Nephron (organoid): ENCODE measurements around the gene BCL7A.
"Not testable (repeated sequence)": the region's sequence is repeated elsewhere in the genome, so short reads cannot be mapped to it uniquely, and the experiment has no call there.

ENCODE experiments used
- H3K27ac Mint-ChIP-seq, 3 experiments: 2 replicates each; pipeline ENCODE4 v1.8.0; 2020; ENCODE audit warnings: mixed read lengths in 3 of 3, mild to moderate bottlenecking in 2 of 3, moderate library complexity in 1 of 3
- H3K27me3 Mint-ChIP-seq: 2 replicates; pipeline ENCODE4 v1.8.0; 2021; ENCODE audit warnings: low read depth, mild to moderate bottlenecking, moderate library complexity, mixed read lengths
- H3K36me3 Mint-ChIP-seq: 2 replicates; pipeline ENCODE4 v1.8.0; 2020; ENCODE audit warnings: low read depth, mixed read lengths
- H3K4me1 Mint-ChIP-seq: 2 replicates; pipeline ENCODE4 v1.8.0; 2020; ENCODE audit warnings: mixed read lengths
- H3K4me3 Mint-ChIP-seq, 3 experiments: 2 replicates each; pipeline ENCODE4 v1.8.0; 2020; ENCODE audit warnings: mild to moderate bottlenecking in 3 of 3, mixed read lengths in 3 of 3, moderate library complexity in 2 of 3
- H3K9me3 Mint-ChIP-seq: 2 replicates; pipeline ENCODE4 v1.8.0; 2020; ENCODE audit warnings: mixed read lengths
- CTCF ChIP-seq, 3 experiments: fragments of 200-600 bp; sonication (generic); IDR thresholded peaks; one replicate each; pipeline ENCODE4 v1.5.0; 2021; ENCODE audit warnings: antibody characterized with exemption in 3 of 3; ENCODE audit not compliant: unreplicated experiment in 3 of 3

The BCL7A gene

GRCh38 chr12:122050706-122051105 is 29.0 kb downstream of the BCL7A start:
- no peak for TF ChIP-seq CTCF (IDR thresholded peaks at IDR 0.05; ENCODE audit: unreplicated experiment in 3 of 3)
- no peak overlapping the region for H3K4me3 Mint-ChIP-seq

GRCh38 chr12:122051231-122051876 is 29.7 kb downstream of the BCL7A start:
- TF ChIP-seq CTCF (IDR thresholded peaks at IDR 0.05; ENCODE audit: unreplicated experiment in 3 of 3), result no peak
- Mint-ChIP-seq H3K27ac (peak overlapping the region in 1 of 3 experiments; percentile 59), H3K27me3 (no peaks in the 10 kb centered on the region), H3K9me3 (no peaks in the 10 kb centered on the region), H3K4me3 (no peak overlapping the region), H3K4me1 (peaks cover 5% of the 10 kb centered on the region), H3K36me3 (peaks cover 20% of the 10 kb centered on the region)

More at GRCh38 chr12:122050706-122051105, 29.0 kb downstream of the BCL7A start:
- Mint-ChIP-seq H3K4me1 (peaks cover 5% of the 10 kb centered on the region), H3K36me3 (peaks cover 21% of the 10 kb centered on the region), H3K9me3 (no peaks in the 10 kb centered on the region), H3K27ac (no peak overlapping the region), H3K27me3 (no peaks in the 10 kb centered on the region)

GRCh38 chr12:122052285-122052684 is 30.6 kb downstream of the BCL7A start:
- Mint-ChIP-seq H3K4me3 (no peak overlapping the region), H3K36me3 (peaks cover 27% of the 10 kb centered on the region), H3K9me3 (no peaks in the 10 kb centered on the region), H3K4me1 (peaks cover 5% of the 10 kb centered on the region), H3K27me3 (no peaks in the 10 kb centered on the region), H3K27ac (peak overlapping the region in 2 of 3 experiments; percentile 40 to 50)
- TF ChIP-seq CTCF (IDR thresholded peaks at IDR 0.05; ENCODE audit: unreplicated experiment in 3 of 3), result no peak

- TF ChIP-seq CTCF (IDR thresholded peaks at IDR 0.05; ENCODE audit: unreplicated experiment in 3 of 3), result no peak
- Mint-ChIP-seq H3K27ac (peak overlapping the region; percentile 69 to 87 (median 71)), H3K36me3 (peaks cover 33% of the 10 kb centered on the region), H3K4me1 (peaks cover 6% of the 10 kb centered on the region), H3K4me3 (no peak overlapping the region), H3K27me3 (no peaks in the 10 kb centered on the region), H3K9me3 (no peaks in the 10 kb centered on the region)
Measured at GRCh38 chr12:122054842-122055520, 33.3 kb downstream of the BCL7A start.

GRCh38 chr12:122056406-122056805 is 34.7 kb downstream of the BCL7A start:
- H3K9me3 Mint-ChIP-seq, H3K4me3 Mint-ChIP-seq, H3K27me3 Mint-ChIP-seq: not testable (repeated sequence)
- peaks cover 44% of the 10 kb centered on the region for H3K36me3 Mint-ChIP-seq
- H3K4me1 Mint-ChIP-seq, result peaks cover 17% of the 10 kb centered on the region
- peak overlapping the region in 2 of 3 experiments; percentile 20 to 45 for H3K27ac Mint-ChIP-seq

- no peak overlapping the region for H3K4me3 Mint-ChIP-seq
- peaks cover 44% of the 10 kb centered on the region for H3K36me3 Mint-ChIP-seq
- H3K9me3 Mint-ChIP-seq, result no peaks in the 10 kb centered on the region
- peaks cover 23% of the 10 kb centered on the region for H3K4me1 Mint-ChIP-seq
- TF ChIP-seq CTCF (IDR thresholded peaks at IDR 0.05; ENCODE audit: unreplicated experiment in 3 of 3), result no peak
- peak overlapping the region; percentile 45 to 76 (median 52) for H3K27ac Mint-ChIP-seq
- no peaks in the 10 kb centered on the region for H3K27me3 Mint-ChIP-seq
Measured at GRCh38 chr12:122057007-122057735, 35.5 kb downstream of the BCL7A start.
